Hepatic stellate cell (primary cell): ENCODE results near the gene KATNA1.
"Not testable (repeated sequence)": the region's sequence is repeated elsewhere in the genome, so short reads cannot be mapped to it uniquely, and the experiment has no call there.

Experiments
- DNase-seq: peaks from one replicate; pipeline ENCODE4 v3.0.0; 2011; ENCODE audit warnings: low spot score

Gene KATNA1

DNA sequence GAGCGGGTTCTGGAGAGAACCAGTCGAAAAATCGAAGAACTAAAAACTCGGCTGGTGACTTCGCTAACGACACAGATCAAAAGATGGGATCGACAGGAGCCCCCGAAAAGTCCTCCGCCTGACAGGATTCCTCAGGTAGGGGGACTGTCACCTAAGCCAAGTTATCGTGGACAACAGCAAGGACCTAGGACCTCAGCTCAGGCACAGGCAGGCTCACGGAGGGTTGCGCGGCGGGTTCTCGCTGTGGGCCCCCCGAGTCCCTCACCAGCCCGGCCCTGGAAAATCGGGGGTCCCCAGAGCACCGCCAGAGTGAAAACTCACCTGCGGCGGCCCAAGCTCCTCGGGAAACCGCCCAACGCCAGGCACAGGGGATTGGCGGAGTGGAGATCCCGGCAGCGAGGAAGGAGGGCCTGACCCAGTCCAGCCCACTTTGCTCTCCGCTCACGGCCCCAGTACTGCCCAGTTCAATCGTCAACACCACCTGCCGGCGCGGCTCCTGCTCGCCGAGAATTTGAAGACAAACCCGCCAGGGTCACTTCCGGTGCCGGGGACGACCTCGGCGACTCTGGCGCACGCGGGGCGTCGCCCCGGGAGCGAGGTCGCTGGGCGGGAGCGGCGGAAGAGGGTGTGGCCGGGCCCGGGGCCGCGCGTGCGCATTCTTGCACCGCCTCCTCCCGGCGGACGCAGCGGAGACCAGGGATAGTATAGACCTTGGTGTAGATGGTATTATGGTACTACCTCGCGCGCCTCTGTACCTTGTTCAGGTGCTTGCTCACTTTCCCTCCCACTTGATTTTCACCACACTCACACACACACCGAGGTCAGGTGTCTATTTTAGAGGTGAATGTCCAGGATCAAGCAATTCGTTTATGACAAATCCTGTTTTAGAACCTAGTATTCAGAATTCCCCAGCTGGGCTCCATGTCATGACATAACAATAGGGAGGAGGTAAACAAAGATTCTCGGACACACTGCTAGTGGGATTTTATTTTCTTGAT is at the start of gene KATNA1:
Gene KATNA1 (minus strand): TSS at position 567 of the 998 bp plus-strand sequence. CDS start 10,167 bp downstream, outside the sequence.
- DNase-seq: peak; percentile 92

DNA sequence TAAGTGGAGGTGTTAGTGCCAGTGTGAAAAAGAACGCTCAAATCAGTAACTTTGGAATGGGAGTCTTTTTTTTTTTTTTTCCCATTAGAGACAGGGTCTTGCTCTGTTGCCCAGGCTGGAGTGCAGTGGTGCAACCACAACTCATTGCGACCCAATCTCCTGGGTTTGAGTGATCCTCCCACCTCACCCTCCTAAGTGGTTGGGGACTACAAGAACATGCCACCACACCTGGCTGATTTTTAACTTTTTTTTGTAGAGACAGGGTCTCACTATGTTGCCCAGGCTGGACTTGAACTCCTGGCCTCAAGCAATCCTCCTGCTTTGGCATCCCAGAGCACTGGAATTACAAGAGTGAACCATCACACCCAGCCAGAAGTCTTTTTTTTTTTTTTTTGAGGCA is 49.7 kb upstream of the KATNA1 start:
- DNase-seq: no peak

DNA sequence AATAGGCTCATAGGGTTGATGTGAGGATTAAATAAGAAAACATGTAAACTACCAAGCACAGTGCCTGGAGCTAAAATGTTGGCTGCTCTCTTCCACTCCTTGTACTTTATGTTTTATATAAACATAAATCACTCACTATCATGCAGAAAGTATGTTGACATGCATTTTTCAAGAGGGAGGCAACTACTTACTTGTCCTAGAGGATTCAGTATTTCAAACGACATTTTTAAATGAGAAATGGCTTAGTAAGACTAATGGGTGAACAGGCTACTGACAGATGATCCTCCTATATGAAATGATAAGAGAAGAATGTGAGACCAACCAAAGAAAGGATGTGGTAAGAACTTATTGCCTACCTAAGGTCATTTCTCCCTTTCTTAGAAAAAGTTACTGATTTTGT is 48.4 kb upstream of the KATNA1 start:
- peak; percentile 51 for DNase-seq

DNA sequence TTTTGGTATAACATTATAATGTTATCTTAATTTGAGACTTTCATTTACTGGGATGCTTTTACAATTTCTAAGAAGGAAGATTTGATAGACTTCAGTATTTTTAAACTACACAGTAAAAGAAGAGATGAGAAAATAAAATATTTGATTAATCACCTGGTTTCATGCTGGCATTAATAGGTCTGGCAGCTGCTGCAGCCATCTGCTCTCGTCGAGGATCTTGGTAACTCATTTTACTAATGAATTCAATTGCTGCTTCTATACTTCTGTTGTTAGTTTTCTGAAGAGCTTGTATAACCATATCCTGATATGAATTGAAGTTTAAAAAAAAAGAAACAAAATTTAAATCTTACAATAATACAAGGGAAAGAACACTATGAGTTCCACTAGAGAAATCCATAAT is 46.4 kb upstream of the KATNA1 start:
- no peak for DNase-seq

DNA sequence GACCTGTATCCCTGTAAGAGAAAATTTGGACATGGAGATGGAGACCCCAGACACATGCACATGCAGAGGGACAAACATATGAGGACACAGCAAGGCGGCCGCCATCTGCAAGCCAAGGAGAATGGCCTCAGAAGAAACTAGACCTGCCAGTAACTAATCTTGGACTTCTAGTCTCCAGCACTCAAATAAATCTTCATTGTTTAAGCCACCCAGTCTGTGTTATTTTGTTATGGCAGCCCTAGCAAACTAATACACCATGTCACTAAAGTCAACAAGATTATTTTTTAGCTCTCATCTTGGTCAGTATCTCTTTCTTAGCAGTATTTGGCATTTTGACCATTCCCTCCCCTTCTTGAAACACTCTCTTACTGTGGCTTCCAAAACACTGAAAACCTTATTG is 42.7 kb upstream of the KATNA1 start:
- DNase-seq: no peak

DNA sequence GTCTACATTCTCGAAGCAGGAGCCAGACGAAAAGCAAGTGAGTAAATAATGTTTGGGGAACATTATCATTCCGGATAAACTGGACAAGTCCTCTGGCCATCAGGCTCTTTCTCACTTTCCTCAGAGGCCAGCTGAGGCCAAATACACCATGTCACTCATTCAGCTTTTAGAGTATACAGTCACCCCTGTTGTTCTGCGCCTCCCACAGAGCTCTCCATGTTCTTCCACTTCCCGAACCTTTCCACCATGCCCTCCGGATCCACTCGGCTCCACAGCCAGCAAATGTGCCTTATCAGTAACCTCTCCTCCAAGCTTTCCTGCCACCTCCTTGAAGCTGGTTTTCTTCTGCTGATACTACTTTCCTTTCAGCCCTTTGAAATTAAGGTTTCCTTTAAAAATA is 37.7 kb upstream of the KATNA1 start:
- no peak for DNase-seq

DNA sequence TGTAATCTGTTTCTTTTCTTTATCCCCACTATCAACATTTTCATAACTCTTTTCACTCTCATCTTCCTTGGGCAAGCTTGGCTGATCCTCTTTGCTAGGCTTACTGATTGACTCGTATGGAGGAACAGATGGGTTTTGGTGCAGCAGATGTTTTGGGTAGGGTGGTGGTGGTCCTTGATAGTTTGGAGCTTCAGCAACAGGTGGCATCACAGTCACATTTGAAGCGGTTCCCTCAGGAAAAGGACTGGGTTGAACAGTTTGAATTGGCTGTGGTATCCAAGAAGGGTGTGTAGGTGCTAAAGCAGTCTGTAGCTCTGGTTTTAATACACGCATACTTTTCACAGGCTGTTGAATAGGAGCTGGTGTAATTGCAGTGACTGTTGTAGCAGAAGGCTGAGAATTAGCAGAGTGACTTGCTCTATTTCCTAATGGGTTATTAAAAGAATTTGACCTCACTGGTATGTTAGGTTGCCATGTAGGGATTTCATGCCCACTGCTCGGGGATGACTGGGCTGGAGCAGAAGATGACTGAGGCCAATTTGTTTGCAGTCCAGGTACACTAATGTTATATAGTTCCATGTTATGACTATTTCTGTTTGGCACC is 34.8 kb upstream of the KATNA1 start:
- no peak for DNase-seq

DNA sequence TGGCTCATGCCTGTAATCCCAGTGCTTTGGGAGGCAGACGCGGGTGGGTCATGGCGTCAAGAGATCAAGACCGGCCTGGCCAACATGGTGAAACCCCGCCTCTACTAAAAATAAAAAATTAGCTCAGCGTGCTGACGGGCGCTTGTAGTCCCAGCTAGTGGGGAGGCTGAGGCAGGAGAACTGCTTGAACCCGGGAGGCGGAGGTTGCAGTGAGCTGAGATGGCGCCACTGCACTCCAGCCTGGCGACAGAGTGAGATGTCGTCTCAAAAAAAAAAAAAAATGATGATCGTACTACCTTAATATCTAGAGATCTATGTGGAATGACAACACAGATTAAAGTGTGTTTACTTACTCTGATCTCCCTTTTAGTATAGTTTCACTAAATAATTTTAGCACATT is 33.3 kb upstream of the KATNA1 start:
- DNase-seq: not testable (repeated sequence)

DNA sequence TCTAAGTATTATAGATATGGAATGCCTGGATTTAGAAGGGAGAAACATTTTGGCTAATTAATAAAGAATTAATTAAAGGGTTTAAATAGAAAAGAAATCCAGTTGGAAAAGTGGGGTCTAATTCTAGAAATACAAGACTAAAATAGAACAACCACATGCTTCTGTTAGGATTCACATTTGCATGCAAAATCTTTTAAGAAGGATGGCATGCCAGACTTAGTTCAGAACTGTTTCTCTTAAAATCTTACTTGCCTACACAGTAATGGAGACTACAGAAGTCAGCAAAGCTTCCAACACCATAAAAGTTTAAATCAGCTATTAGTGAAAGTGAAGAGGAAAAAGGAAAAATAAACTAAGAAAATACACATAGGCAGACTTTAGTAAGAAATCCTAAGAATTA is 32.7 kb upstream of the KATNA1 start:
- no peak for DNase-seq

DNA sequence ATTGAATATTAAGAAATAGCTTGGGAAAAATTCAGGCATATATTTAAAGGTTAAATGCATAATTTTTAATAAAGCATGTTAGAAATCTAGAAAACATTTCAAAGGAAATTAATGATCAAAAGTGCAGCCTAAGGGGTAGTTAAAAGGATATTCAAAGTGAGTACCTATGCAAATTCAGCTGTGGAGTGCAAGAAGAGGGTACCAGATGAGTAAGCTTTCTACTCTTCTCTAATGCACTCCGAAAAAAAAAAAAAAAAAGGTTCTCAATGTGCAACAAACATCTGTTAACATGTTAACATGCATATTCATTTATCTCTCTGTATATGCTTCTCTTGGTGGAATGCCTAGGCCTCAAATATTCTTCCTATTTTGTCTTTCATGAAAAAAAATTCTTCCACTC is 32.0 kb upstream of the KATNA1 start:
- DNase-seq: no peak

DNA sequence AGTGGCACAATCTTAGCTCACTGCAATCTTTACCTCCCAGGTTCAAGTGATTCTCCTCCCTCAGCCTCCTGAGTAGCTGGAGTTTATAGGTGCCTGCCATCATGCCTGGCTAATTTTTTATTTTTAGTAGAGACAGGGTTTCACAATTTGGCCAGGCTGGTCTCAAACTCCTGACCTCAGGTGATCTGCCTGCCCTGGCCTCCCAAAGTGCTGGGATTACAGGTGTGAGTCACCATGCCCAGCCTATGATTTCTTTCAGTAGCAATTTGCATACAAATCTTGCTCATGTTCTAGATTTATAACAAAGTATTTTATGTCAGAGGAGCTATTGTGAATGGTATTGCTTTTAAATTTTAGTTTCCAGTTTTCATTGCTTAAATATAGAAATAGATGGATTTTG is 23.8 kb upstream of the KATNA1 start:
- not testable (repeated sequence) for DNase-seq

DNA sequence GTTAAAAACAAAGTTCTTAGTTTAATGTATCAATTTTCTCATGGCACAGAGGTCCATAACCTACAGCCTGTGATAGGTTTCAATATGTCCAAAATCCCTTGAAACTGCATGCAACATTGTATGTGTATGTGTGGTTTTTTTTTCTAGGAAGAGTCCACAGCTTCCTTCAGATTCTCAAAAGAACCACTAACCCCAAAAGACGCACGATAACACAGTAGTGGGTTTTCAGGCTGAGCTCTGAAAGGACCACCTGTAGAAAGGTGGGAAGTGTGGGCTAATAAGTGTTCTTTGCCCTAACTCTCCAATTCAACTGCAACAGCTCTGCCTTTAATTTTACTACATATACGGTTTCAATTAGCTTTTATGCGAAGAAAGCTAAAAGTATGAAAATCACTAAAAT is 11.5 kb upstream of the KATNA1 start:
- no peak for DNase-seq

DNA sequence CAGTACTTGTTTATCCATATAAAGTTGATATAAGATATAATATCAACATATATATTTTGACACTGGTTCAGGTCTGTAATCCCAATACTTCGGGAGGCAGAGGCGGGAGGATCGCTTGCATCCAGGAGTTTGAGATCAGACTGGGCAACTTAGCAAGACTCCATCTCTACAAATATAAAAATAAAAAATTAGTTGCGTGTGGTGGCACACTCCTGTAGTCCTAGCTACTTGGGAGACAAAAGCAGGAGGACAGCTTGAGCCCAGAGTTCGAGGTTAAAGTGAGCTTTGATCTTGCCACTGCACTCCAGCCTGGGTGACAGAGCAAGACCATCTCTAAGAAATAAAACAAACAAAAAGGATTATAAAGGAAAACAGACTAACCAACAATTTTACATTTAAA is 8.9 kb upstream of the KATNA1 start:
- DNase-seq: no peak

DNA sequence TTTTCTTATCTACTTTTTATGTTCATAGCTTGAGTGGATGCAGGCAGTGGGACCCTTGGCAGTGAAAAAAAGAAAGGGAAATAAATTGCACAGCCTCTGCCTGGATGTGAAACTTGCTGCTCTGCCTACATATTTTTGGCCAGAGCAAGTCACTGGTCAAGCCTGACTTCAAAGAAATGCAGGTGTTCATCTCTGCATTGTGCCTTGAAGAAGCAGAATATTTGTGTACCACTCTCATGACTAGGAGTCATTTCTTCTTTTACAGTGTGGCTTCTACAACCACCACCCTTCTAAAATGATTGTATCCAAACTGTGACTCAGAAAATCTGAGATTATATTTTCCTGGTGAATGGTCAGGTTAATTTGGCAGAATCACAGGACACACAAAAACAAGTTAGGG is 2.5 kb upstream of the KATNA1 start:
- DNase-seq: no peak

DNA sequence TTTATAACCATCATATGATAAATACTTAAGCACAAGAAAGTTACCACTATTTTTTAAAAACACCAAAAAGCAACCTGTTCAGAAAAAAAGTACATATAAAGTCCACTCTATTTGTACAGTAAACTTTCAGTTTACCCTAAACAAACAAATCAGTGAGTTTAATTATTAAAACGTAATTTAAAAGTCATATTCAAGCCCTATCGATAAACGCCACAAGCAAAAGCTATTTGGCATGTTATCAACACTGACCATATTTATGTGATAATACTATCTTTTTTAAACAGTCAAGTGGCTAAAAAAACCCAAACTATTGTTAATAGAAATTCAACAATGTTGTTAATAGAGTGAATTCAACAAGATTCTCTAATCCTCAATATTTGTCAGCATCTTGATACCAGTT is 1.9 kb downstream of the KATNA1 start:
- DNase-seq: no peak

DNA sequence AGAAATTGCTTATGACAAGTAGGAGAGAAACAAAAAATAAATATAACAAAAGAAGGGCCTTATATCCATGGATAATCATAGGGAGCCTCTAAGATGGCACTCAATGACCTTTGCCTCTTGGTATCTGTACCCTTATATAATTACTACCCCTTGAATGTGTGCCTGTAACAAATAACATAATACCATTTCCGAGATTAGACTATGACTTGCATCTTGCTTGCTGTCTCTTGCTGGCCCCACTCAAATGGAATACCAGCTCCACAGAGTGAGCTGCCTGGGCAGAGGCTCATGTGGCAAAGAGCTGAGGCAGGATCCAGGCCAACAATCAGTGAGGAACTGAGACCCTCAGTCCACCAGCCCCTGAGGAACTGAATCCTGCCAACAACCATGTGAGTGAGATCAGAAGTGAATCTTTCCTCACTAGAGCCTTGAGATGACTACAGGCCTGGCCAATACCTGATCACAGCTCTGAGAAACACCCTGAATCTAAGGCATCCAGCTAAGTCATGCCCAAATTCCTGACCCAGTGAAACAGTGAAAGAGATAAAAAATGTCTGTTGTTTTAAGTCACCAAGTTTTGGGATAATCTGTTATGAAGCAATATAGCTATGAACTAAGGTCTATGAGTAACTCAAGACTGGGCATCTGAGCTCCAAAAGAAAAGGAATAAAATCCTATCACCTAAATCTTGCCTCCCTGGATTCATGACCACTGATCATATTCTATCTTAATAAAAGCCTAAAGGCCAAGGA is 5.5 kb downstream of the KATNA1 start:
- peak; percentile 23 for DNase-seq

DNA sequence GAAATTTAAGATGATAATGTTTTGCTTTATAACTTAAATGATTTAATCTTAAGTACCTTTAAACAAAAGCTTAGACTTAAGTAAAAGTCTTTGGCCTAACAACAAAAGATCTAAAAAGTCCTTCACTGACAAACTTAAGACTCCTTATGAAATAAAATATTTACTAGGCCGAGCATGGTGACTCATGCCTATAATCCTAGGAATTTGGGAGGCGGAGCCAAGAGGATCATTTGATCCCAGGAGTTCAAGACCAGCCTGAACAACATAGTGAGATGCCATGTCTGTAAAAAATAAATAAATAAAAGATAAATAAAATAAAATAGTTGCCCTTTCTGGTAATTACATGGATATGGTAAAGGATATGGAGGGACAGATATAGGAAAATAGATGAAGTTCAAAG is 12.4 kb downstream of the KATNA1 start:
- no peak for DNase-seq

DNA sequence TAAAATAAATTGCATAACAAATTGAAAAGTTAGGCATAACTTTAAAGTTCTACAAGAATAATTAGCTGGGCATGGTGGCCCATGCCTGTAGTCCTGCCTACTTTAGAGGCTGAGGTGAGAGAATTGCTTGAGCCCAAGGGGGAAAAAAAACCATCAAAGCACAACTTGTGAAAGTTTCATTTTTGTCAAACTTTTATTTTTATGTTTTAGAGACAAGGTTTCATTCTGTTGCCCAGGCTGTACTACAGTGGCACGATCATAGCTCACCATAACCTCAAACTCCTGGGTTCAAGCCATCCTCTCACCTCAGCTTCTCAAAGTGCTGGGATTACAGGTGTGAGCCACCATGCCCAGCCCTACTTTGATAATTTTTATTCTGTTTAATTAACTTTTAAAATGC is 14.2 kb downstream of the KATNA1 start:
- DNase-seq: no peak

DNA sequence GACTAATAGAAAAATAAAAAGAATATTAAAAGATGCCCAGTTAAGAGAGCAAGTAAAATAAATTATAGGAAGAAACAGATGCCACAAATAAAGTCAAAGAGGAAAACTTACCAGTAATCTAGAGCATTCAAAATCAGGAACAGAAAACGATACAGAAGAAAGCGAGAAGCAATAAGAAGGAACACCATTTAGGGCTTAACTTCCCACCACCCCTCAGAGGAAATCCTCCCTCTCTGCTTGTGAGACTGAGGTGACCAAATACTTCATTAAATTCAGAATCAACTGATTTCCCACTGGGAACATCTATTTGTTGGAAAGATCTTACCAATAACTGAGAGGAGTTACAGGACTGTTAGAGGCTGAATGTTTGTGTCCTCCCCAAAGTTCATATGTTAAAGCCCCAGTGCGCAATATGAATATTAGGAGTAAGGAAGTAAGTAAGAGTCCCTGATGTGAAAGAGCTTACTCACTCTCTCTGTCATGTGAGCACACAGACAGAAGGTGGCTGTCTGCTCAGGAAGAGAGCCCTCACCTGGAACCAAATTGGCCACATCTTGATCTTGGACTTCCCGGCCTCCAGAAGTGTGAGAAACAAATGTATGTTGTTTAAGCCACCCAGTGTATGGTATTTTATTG is 19.5 kb downstream of the KATNA1 start:
- no peak for DNase-seq

DNA sequence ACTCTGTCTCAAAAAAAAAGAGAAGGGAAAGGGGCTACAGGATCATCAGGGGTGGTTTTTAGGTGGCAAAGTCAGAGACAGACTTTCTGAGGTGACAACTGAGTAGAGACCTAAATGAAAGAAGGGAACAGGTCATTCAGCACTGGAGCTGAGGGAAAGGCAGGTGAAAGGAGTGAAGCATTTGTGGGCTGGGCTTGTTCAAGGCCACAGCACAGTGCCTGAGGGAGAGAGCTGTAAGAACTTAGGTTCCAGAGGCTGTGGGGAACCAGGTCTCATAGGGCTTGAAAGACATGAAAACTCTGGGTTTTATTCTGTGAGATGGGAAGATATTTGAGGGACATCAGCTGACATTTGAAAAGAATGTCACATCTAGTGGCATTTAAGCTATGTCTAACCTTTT is 20.8 kb downstream of the KATNA1 start:
- DNase-seq: no peak

DNA sequence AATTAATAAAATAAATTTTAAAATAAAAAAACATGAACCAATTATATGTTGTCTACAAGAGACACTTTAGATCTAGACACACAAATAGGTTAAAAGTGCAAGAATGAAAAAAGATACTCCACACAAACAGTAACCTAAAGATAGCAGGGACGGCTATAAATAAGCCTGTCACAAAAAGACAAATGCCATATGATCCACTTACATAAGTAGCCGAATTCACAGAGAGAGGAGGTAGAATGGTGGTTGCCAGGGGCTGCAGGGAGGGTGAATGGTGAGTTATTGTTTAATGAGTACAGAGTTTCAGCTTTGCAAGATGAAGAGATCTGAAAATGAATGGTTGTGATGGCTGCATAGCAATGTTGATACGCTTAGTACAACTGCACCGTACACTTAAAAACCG is 32.7 kb downstream of the KATNA1 start:
- DNase-seq: no peak

DNA sequence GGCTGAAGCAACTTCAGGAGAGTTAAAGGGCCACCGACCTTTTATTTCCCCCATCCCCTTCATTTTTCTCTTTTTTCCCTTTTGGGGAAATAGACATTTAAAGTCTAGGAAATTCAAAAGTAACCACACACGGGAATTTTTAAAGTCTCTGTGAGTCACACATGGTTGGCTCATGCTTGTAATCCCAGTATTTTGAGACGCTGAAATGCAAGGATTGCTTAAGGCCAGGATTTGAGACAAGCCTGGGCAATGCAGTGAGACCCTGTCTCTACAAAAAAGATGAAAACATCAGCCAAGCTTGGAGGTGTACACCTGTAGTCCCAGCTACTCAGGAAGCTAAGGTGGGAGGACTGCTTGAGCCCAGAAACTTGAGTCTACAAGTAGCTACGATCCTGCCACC is 34.2 kb downstream of the KATNA1 start:
- DNase-seq: no peak
